ENCODE results near the gene NEK9. TPM values are rescaled to one million over a fixed set of nuclear protein-coding genes. Genes with fewer than 3 reads are reported as not detected.

The NEK9 gene
- total RNA-seq, 1 experiment from 2014 or later: 56.5 TPM

GRCh38 chr14:75133597-75133996 is 6.7 kb upstream of the NEK9 start:
- Histone ChIP-seq H2AFZ (ENCODE audit: low read length) (no peak overlapping the region), H4K8ac (replicated peaks; ENCODE audit: insufficient read length, low read depth, low read length) (no peak overlapping the region), H3K9me3 (ENCODE audit: control insufficient read depth, low read depth, low read length) (no peaks in the 10 kb centered on the region), H3K23me2 (ENCODE audit: insufficient read length, low read depth, low read length, poor library complexity, severe bottlenecking) (no peaks in the 10 kb centered on the region), H3K4me1 (ENCODE audit: insufficient read depth, low read length) (no peaks in the 10 kb centered on the region), H3K14ac (ENCODE audit: insufficient read depth, low read length) (no peak overlapping the region), H3K56ac (ENCODE audit: insufficient read length, low read depth, low read length) (no peak overlapping the region), H3K4ac (ENCODE audit: low read depth, low read length) (no peak overlapping the region), H3K27ac (ENCODE audit: insufficient read length, low read depth, low read length) (no peak overlapping the region), H2BK120ac (ENCODE audit: low read depth, low read length, poor library complexity, severe bottlenecking) (no peak overlapping the region), H2BK20ac (ENCODE audit: low read depth, low read length, poor library complexity, severe bottlenecking) (no peak overlapping the region), H4K20me1 (ENCODE audit: control insufficient read depth, insufficient read depth, insufficient read length) (no peaks in the 10 kb centered on the region), H3K9ac (ENCODE audit: extremely low read depth, insufficient read length, low read length) (no peak overlapping the region), H4K91ac (ENCODE audit: insufficient read length, low read depth, low read length) (no peak overlapping the region), H4K5ac (ENCODE audit: insufficient read length, low read depth, low read length) (no peak overlapping the region), H3K18ac (ENCODE audit: insufficient read length, low read depth, low read length) (no peak overlapping the region), H2BK5ac (ENCODE audit: insufficient read length, low read length) (no peak overlapping the region), H3K27me3 (ENCODE audit: insufficient read depth, low read length) (no peaks in the 10 kb centered on the region), H3K4me2 (ENCODE audit: insufficient read depth, insufficient read length, low read length) (no peak overlapping the region), H2AK5ac (ENCODE audit: insufficient read length, low read length) (no peak overlapping the region), H3K79me2 (ENCODE audit: insufficient read depth, low read length) (no peaks in the 10 kb centered on the region), H3T11ph (ENCODE audit: low read length) (no peak overlapping the region), H3K79me1 (ENCODE audit: insufficient read depth, low read depth, low read length, poor library complexity, severe bottlenecking) (no peaks in the 10 kb centered on the region), H2BK15ac (ENCODE audit: low read depth, low read length) (no peak overlapping the region), H3K23ac (ENCODE audit: insufficient read length, low read depth, low read length) (no peak overlapping the region), H2BK12ac (ENCODE audit: insufficient read length, low read depth, low read length) (no peak overlapping the region)
- no peaks in the 10 kb centered on the region for H3K4me1 Mint-ChIP-seq
- H3K36me3 Mint-ChIP-seq (ENCODE audit: insufficient read depth in 1 of 3, low read depth in 3 of 3): peaks cover 30 to 32% (median 31%) of the 10 kb centered on the region in 3 experiments
- no peak overlapping the region for H3K4me3 Mint-ChIP-seq
- no peak for TF ChIP-seq CTCF (conservative IDR thresholded peaks at IDR 0.05)
- H3K27ac Mint-ChIP-seq: no peak overlapping the region; a peak in 1 of 7 replicates
- H3K9me3 Mint-ChIP-seq: peaks cover 5 to 9% of the 10 kb centered on the region in 2 experiments
- H3K27me3 Mint-ChIP-seq (ENCODE audit: low read depth): no peaks in the 10 kb centered on the region
- WGBS (ENCODE audit: extremely low coverage, insufficient read length, low lambda C conversion rate): no CpG with 5 or more reads among the region's 2 CpGs
- DNase-seq: no peak
